Ishikawa (cell line): ENCODE measurements around the gene SLC9A4.

Experiments
- CEBPB ChIP-seq: IDR thresholded peaks from 2 replicates; pipeline ENCODE4 v1.6.1; 2012
- CREB1 ChIP-seq: IDR thresholded peaks from 2 replicates; pipeline ENCODE4 v1.6.1; 2012; ENCODE audit warnings: low read depth
- EGR1 ChIP-seq: IDR thresholded peaks from 2 replicates; pipeline ENCODE4 v1.6.1; 2012
- EP300 ChIP-seq: IDR thresholded peaks from 2 replicates; pipeline ENCODE4 v1.6.1; 2012; ENCODE audit warnings: borderline replicate concordance
- FOXM1 ChIP-seq: IDR thresholded peaks from 2 replicates; pipeline ENCODE4 v1.6.1; 2012; ENCODE audit warnings: low read depth, borderline replicate concordance
- NFIC ChIP-seq: IDR thresholded peaks from 2 replicates; pipeline ENCODE4 v1.6.1; 2012
- RAD21 ChIP-seq: IDR thresholded peaks from 2 replicates; pipeline ENCODE4 v1.6.1; 2012; ENCODE audit warnings: low read depth
- TAF1 ChIP-seq: IDR thresholded peaks from 2 replicates; pipeline ENCODE4 v1.6.1; 2012; ENCODE audit warnings: low read depth, mild to moderate bottlenecking
- TCF12 ChIP-seq: IDR thresholded peaks from 2 replicates; pipeline ENCODE4 v1.6.1; 2012; ENCODE audit warnings: low read depth
- TEAD4 ChIP-seq: IDR thresholded peaks from 2 replicates; pipeline ENCODE4 v1.6.1; 2012
- YY1 ChIP-seq: IDR thresholded peaks from 2 replicates; pipeline ENCODE4 v1.6.1; 2012; ENCODE audit warnings: low read depth
- ZBTB7A ChIP-seq: IDR thresholded peaks from 2 replicates; pipeline ENCODE4 v1.6.1; 2012; ENCODE audit warnings: low read depth
- TF ChIP-seq, protein P1 (sequence below): IDR thresholded peaks from 2 replicates; pipeline ENCODE4 v1.6.1; 2012
- TF ChIP-seq, protein P2 (sequence below): IDR thresholded peaks from 2 replicates; pipeline ENCODE4 v1.6.1; 2012; ENCODE audit warnings: low read depth, mild to moderate bottlenecking
- TF ChIP-seq, protein P3 (sequence below): IDR thresholded peaks from 2 replicates; pipeline ENCODE4 v1.6.1; 2012

SLC9A4 gene

DNA sequence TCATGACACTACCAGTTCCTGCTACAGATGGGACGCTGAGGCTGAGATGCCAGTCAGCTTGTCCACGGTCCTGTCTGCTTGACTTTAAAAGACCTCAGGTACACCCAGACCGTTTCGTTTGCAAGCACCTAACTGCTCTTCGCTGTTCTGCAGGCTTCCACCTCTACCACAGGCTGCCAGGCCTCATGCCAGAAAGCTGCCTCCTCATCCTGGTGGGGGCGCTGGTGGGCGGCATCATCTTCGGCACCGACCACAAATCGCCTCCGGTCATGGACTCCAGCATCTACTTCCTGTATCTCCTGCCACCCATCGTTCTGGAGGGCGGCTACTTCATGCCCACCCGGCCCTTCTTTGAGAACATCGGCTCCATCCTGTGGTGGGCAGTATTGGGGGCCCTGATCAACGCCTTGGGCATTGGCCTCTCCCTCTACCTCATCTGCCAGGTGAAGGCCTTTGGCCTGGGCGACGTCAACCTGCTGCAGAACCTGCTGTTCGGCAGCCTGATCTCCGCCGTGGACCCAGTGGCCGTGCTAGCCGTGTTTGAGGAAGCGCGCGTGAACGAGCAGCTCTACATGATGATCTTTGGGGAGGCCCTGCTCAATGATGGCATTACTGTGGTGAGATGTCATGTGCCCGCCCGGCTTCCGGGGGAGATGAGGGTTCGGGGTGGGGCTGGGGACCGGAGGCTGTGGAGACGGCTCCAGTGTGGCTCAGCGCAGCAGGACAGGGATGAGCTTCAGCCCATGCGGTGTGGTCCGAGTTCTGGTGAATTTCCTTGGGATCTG lies 5.9 kb downstream of the SLC9A4 start:
- TF ChIP-seq ZBTB7A (no peak), TCF12 (no peak), NFIC (no peak), TAF1 (no peak)
- TF ChIP-seq, protein P1, sequence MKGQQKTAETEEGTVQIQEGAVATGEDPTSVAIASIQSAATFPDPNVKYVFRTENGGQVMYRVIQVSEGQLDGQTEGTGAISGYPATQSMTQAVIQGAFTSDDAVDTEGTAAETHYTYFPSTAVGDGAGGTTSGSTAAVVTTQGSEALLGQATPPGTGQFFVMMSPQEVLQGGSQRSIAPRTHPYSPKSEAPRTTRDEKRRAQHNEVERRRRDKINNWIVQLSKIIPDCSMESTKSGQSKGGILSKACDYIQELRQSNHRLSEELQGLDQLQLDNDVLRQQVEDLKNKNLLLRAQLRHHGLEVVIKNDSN = no peak

DNA sequence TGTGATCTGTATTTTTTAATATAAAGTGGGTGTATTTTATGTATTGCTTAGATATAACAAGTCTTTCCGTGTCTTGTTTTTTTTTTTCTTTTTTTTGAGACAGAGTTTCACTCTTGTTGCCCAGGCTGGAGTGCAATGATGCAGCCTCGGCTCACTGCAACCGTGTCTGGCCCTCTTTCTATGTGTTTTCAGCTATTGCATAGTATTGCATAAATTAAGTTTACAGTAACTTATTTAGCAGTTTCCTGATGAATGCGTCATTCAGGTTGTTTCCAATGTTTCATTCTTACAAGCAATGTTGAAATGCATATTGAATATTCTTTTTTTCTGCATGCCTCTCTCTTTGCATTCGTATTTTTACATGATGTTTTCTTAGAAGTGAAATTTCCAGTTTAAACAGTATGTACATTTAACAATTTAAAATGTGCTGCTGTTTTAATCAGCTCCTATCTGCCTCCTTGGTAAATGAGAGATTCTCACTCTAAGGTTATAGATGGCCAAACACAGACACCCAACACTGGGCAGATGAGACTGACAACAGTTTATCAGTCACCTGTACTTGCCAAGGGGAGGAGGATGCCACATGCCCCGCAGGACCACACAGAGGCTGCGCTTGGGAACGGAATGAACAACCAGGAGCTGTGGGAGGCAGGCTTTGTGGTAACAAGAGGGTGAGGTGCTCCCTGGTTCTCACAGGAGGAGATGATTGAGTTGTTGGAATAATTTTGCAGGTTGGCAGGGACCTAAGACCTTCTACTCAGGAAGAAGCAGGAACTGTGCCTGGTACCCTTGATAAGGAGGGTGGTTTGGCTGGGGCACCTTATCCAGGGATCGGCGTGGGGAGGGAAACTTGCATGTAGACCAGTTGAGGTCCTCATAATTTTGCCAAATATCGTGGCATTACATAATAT lies 7.5 kb downstream of the SLC9A4 start:
- no peak for TF ChIP-seq TCF12
- TF ChIP-seq, protein P2, sequence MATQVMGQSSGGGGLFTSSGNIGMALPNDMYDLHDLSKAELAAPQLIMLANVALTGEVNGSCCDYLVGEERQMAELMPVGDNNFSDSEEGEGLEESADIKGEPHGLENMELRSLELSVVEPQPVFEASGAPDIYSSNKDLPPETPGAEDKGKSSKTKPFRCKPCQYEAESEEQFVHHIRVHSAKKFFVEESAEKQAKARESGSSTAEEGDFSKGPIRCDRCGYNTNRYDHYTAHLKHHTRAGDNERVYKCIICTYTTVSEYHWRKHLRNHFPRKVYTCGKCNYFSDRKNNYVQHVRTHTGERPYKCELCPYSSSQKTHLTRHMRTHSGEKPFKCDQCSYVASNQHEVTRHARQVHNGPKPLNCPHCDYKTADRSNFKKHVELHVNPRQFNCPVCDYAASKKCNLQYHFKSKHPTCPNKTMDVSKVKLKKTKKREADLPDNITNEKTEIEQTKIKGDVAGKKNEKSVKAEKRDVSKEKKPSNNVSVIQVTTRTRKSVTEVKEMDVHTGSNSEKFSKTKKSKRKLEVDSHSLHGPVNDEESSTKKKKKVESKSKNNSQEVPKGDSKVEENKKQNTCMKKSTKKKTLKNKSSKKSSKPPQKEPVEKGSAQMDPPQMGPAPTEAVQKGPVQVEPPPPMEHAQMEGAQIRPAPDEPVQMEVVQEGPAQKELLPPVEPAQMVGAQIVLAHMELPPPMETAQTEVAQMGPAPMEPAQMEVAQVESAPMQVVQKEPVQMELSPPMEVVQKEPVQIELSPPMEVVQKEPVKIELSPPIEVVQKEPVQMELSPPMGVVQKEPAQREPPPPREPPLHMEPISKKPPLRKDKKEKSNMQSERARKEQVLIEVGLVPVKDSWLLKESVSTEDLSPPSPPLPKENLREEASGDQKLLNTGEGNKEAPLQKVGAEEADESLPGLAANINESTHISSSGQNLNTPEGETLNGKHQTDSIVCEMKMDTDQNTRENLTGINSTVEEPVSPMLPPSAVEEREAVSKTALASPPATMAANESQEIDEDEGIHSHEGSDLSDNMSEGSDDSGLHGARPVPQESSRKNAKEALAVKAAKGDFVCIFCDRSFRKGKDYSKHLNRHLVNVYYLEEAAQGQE = no peak

DNA sequence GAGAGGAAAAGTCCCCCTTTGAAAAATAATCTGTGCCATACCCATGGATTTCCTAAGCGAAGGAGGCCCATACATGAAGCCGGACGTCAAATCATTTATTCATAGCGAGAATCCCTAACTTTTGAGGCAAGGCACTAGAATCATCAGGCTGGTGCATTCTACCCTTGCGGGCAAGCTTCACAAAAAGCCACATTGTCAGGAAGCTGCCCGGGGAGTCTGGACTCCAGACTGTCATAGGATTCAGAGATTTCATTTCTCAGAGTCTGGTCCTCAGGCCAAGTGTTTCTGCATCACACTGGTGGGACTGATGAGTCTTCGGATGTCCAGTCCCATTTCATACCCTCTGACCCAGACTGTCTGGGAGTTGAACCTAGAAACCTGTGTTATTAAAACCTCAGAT lies 8.9 kb downstream of the SLC9A4 start:
- TF ChIP-seq YY1 = no peak
- TF ChIP-seq TEAD4 = no peak
- TF ChIP-seq FOXM1 = no peak
- TF ChIP-seq ZBTB7A = no peak
- TF ChIP-seq TAF1 = no peak
- TF ChIP-seq, protein P2 = no peak
- no peak for TF ChIP-seq CREB1
- no peak for TF ChIP-seq RAD21
- no peak for TF ChIP-seq CEBPB
- TF ChIP-seq NFIC = no peak
- no peak for TF ChIP-seq TCF12
- TF ChIP-seq, protein P3, sequence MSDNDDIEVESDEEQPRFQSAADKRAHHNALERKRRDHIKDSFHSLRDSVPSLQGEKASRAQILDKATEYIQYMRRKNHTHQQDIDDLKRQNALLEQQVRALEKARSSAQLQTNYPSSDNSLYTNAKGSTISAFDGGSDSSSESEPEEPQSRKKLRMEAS = no peak
- no peak for TF ChIP-seq EGR1
- no peak for TF ChIP-seq EP300
- TF ChIP-seq, protein P1 = no peak

DNA sequence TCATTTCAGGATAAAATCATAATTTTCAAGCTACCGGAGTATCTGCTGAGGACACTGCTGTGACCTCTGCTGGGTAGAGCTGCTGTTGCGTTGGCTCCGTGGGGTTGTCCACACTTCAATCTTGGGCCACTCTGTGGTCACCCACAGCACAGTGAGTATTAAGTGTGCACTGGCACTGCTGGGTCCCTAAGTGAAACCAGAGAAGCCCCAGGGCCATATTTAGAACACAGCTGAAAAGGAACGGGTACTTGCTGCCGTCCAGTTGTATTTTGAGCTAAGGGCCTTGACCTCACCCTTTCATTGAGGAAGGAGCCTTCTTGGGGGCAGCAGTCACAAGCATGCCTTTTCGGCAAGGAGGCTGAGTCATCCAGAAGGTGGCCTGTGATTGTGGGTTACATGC lies 10.1 kb downstream of the SLC9A4 start:
- TF ChIP-seq FOXM1 (no peak), EP300 (no peak), TEAD4 (no peak), EGR1 (no peak), TAF1 (no peak), CEBPB (no peak), CREB1 (no peak), NFIC (no peak), RAD21 (no peak), YY1 (no peak), TCF12 (no peak), ZBTB7A (no peak)
- TF ChIP-seq, protein P1 = no peak
- TF ChIP-seq, protein P3 = no peak
- TF ChIP-seq, protein P2 = no peak
